ENCODE measurements around the gene TBC1D20. TPM values are rescaled to one million over a fixed set of nuclear protein-coding genes. Genes with fewer than 3 reads are reported as not detected.

Gene TBC1D20
- total RNA-seq, 1 experiment from 2014 or later = 32.5 TPM

DNA sequence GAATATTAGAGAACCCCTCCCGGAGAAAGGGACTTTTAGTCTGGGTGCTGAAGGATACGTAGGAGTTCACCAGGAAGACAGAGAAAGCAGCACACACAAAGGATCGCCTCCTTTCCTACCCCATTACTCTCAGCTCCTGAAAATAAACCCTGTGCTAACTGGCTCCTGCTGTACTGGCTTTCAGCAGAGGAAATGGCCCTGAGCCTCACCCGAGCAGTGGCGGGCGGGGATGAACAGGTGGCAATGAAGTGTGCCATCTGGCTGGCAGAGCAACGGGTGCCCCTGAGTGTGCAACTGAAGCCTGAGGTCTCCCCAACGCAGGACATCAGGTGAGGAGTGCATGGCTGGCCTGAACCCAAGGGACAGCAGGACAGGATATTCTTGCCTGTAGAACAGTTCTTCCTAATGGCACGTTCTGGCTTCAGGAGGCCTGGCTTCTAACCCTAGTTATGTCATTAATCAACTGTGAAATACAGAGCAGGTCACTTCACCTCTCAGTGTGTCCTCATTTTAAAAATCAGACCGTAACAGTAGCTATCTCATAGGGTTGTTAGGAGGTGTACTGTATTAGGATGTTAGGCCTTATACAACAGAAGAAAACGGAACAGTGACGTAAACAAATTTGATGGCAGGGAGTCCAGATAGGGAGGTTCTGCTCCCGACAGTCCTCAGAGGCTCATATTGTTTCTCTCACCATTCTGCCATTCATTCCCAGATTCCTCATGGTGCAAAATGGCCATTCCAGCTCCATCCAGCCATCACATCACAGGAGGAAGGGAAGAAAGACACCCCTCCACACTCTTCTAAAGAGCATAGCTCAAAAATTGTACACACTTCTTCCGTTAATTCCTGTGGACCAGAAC, 52.4 kb downstream of the TBC1D20 start:
- ChIA-PET POLR2A (interaction anchor here (0.6 to 2.1 kb wide), 20 partner anchors 9 to 747 kb away, joined by 3 to 29 read pairs (median 5); partner anchors contain the start of gene TRIB3), CTCF (interaction anchor here (0.6 to 1.9 kb wide), 15 partner anchors 10 to 1643 kb away, joined by 3 to 23 read pairs (median 4); partner anchors contain the start of gene TRIB3)
- Mint-ChIP-seq H3K36me3 (ENCODE audit: insufficient read depth, unreplicated experiment) (peaks cover 33% of the 10 kb centered on the region), H3K27me3 (ENCODE audit: insufficient read depth, unreplicated experiment) (no peaks in the 10 kb centered on the region), H3K4me1 (ENCODE audit: insufficient read depth, unreplicated experiment) (peaks cover 37% of the 10 kb centered on the region), H3K9me3 (ENCODE audit: unreplicated experiment) (no peaks in the 10 kb centered on the region), H3K4me3 (ENCODE audit: unreplicated experiment) (peak overlapping the region; percentile 82), H3K27ac (ENCODE audit: low read depth, unreplicated experiment) (peak overlapping the region; percentile 30)
- TF ChIP-seq, protein P1, sequence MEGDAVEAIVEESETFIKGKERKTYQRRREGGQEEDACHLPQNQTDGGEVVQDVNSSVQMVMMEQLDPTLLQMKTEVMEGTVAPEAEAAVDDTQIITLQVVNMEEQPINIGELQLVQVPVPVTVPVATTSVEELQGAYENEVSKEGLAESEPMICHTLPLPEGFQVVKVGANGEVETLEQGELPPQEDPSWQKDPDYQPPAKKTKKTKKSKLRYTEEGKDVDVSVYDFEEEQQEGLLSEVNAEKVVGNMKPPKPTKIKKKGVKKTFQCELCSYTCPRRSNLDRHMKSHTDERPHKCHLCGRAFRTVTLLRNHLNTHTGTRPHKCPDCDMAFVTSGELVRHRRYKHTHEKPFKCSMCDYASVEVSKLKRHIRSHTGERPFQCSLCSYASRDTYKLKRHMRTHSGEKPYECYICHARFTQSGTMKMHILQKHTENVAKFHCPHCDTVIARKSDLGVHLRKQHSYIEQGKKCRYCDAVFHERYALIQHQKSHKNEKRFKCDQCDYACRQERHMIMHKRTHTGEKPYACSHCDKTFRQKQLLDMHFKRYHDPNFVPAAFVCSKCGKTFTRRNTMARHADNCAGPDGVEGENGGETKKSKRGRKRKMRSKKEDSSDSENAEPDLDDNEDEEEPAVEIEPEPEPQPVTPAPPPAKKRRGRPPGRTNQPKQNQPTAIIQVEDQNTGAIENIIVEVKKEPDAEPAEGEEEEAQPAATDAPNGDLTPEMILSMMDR (IDR thresholded peaks at IDR 0.05; ENCODE audit: unreplicated experiment) = no peak
- intact Hi-C loops (cut with micrococcal nuclease) = no loop called here
- no peak for DNase-seq (ENCODE audit: unreplicated experiment)
- no TSS peak for BruUV-seq (replicated peaks)

DNA sequence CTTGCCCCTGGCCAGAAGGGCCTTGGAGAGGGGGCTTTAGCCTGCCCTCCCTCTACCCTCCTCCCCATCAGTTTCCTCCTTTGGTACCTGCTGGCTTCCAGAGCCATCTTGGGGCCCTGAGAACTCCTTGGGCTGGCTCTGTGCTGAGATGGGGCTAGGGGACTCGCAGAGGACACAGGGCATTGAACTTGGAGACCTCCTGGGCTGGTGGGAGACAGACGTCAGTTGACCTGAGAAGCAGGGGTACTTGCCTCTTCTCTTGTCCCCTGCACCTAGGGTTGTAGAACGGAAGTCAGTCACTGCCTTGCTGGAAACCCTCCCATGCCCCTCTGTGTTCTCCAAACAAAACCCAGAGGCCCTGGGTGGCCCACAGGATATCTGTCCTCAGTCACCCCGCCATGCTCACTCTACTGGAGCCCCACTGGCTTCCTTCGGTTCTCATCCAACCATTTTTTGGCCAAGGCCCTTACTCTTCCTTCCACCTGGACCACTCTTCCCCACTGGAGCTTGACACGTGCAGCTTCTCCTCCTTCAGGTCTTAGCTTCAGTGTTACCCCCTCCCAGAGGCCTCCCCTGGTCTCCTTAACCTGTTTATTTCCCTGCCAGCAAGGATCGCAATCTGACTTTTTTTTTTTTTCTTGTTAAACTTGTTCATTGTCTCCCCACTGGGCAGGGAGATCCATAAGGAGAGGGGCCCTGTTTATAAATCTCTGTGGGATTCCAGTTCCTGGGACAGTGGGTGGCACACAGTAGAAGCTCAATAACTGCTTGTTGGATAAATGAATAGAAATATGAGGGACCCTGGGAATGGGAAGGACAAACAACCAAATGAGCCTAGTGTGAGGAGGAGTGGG, 53.3 kb downstream of the TBC1D20 start:
- TF ChIP-seq, protein P1 (IDR thresholded peaks at IDR 0.05; ENCODE audit: unreplicated experiment) = no peak
- H3K27me3 Mint-ChIP-seq (ENCODE audit: insufficient read depth, unreplicated experiment) = no peaks in the 10 kb centered on the region
- no peaks in the 10 kb centered on the region for H3K9me3 Mint-ChIP-seq (ENCODE audit: unreplicated experiment)
- peak overlapping the region; percentile 30 for H3K27ac Mint-ChIP-seq (ENCODE audit: low read depth, unreplicated experiment)
- DNase-seq (ENCODE audit: unreplicated experiment) = no peak
- ChIA-PET POLR2A (interaction anchor here (0.6 to 2.1 kb wide), 18 partner anchors 8 to 748 kb away, joined by 3 to 29 read pairs (median 6); partner anchors contain the start of gene TRIB3), CTCF (interaction anchor here (0.6 to 1.9 kb wide), 7 partner anchors 37 to 1644 kb away, joined by 3 to 23 read pairs (median 4); no protein-coding TSS in a partner anchor)
- peak overlapping the region; percentile 82 for H3K4me3 Mint-ChIP-seq (ENCODE audit: unreplicated experiment)
- peaks cover 33% of the 10 kb centered on the region for H3K36me3 Mint-ChIP-seq (ENCODE audit: insufficient read depth, unreplicated experiment)
- no TSS peak for BruUV-seq (replicated peaks)
- H3K4me1 Mint-ChIP-seq (ENCODE audit: insufficient read depth, unreplicated experiment) = peaks cover 33% of the 10 kb centered on the region
- intact Hi-C loops (cut with micrococcal nuclease) = loop anchor here (1.0 kb wide), 1 partner anchor 22 kb away; no protein-coding TSS in a partner anchor

DNA sequence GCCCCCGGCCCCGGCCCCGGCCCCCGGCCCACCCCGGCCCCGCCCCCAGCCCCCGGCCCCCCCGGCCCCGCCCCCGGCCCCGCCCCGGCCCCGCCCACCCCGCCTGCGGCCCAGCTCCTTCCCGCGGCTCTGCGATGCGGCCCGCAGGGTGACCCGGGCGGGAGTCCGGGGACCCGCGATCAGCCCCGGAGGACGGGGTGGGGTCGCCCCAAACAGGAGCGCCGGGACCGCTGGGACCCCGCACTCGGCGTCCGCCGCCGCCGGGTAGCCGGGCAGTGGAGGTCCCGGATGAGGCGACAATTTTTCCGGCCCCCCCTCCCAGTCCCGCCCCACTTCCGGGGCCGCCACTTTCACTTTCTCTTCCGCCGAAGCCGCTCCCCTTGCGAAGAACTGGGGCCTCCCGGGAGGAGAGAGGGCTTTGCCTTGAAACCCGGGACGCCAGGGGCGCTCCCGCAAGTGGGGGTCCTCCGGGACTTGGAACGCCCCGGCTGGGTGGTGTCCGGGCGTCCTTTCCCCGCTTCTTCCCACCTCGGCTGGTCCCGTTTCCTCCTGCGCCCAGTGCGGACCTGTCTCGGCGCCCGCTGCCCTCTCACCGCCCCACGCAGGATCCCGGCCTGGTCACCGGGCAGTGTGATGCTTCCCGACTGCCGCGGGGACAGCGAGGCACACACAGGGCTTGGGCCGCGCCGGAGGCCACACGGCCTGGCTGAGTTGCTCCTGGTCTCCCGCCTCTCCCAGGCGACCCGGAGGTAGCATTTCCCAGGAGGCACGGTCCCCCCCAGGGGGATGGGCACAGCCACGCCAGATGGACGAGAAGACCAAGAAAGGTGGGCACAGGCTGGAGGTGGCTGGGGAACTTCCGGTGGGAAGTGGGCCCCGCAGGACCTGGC, 54.1 kb downstream of the TBC1D20 start, which contains the start of gene RBCK1:
Gene RBCK1 (plus strand): TSS at position 347 of the 890 bp plus-strand sequence. CDS start 459 bp downstream, at position 806.
- TF ChIP-seq, protein P1 (IDR thresholded peaks at IDR 0.05; ENCODE audit: unreplicated experiment) = no peak
- intact Hi-C loops (cut with micrococcal nuclease) = loop anchor here (1.0 kb wide), 1 partner anchor 23 kb away; no protein-coding TSS in a partner anchor
- TSS peak; percentile 32 for BruUV-seq (replicated peaks)
- ChIA-PET POLR2A (interaction anchor here (0.6 to 10.7 kb wide), 23 partner anchors 8 to 1090 kb away, joined by 3 to 197 read pairs (median 5); partner anchors contain the start of genes NRSN2, SOX12, TBC1D20 and TRIB3), CTCF (interaction anchor here (0.6 to 3.7 kb wide), 10 partner anchors 19 to 988 kb away, joined by 3 to 21 read pairs (median 4); partner anchors contain the start of gene TRIB3)
- Mint-ChIP-seq H3K27ac (ENCODE audit: low read depth, unreplicated experiment) (peak within 1 kb of the TSS; percentile 30), H3K4me1 (ENCODE audit: insufficient read depth, unreplicated experiment) (peaks cover 31% of the 10 kb centered on the region), H3K9me3 (ENCODE audit: unreplicated experiment) (no peaks in the 10 kb centered on the region), H3K36me3 (ENCODE audit: insufficient read depth, unreplicated experiment) (peaks cover 32% of the 10 kb centered on the region), H3K27me3 (ENCODE audit: insufficient read depth, unreplicated experiment) (no peaks in the 10 kb centered on the region), H3K4me3 (ENCODE audit: unreplicated experiment) (peak within 1 kb of the TSS; percentile 82)
- DNase-seq (ENCODE audit: unreplicated experiment) = peak; percentile 84
